K562 (cell line): ENCODE results near the gene FAM107B. TPM values are rescaled to one million over a fixed set of nuclear protein-coding genes. Genes with fewer than 3 reads are reported as not detected.

Experiments
- ATAC-seq: fragments of 200-7000 bp; cut with Tn5 transposase; 3 replicates; pipeline ENCODE4 v1.9.1; 2020; ENCODE audit warnings: moderate library complexity
- BruUV-seq: library from RNA; stranded (reverse); fragments of 400-500 nt; replicated peaks from 2 replicates; lab custom pipeline; 2021; lab: Mats Ljungman, UMichigan
- CTCF ChIA-PET: fragments of 300-600 bp; formaldehyde crosslinking; extraction: SDS; loops from one replicate; lab custom pipeline; 2021; ENCODE audit warnings: low intra/inter-chr PET ratio; lab: Yijun Ruan, JAX
- POLR2A ChIA-PET: fragments of 300-600, 350-650 bp; sonication (Branson Sonifier 250); formaldehyde crosslinking; extraction: SDS; loops from one replicate; lab custom pipeline; 2021; ENCODE audit warnings: antibody characterized with exemption, inconsistent platforms; lab: Yijun Ruan, JAX
- DNase-seq, 4 experiments: peaks; one replicate each; pipeline versions ENCODE4 v3.0.0 to v3.0.0-alpha.2; 2011 to 2018; ENCODE audit warnings: low spot score in 3 of 4, mixed read lengths in 3 of 4; ENCODE audit errors: extremely low read depth in 1 of 4
- FAIRE-seq: peaks from 2 replicates; lab custom pipeline; 2011; peaks lifted over from hg19 to GRCh38; lab: Jason Lieb, UNC
- H2AFZ ChIP-seq: 2 replicates; pipeline ENCODE4 v1.6.0; 2011; ENCODE audit warnings: low read depth, low read length, control low read depth, inconsistent platforms
- H3K27ac ChIP-seq: fragments of 200-600 bp; 3 replicates; pipeline ENCODE4 v1.8.0; 2011; ENCODE audit warnings: low read depth, mild to moderate bottlenecking, control low read depth, inconsistent platforms, low read length, moderate library complexity, mixed read lengths; ENCODE audit errors: extremely low read depth
- H3K27me3 ChIP-seq, 2 experiments: fragments of 300-600 bp in 1 of 2; 2 replicates in 1 of 2; 3 replicates in 1 of 2; pipeline versions ENCODE4 v1.6.0 to v1.8.0; 2011; ENCODE audit warnings: inconsistent platforms in 2 of 2, low read length in 2 of 2, mild to moderate bottlenecking in 1 of 2, mixed read lengths in 1 of 2, moderate library complexity in 1 of 2; ENCODE audit not compliant: control insufficient read depth in 2 of 2, insufficient read depth in 2 of 2
- H3K36me3 ChIP-seq: fragments of 300-600 bp; 3 replicates; pipeline ENCODE4 v1.8.0; 2011; ENCODE audit warnings: mild to moderate bottlenecking, low read length, inconsistent platforms; ENCODE audit not compliant: control insufficient read depth, insufficient read depth
- H3K4me1 ChIP-seq, 2 experiments: fragments of 200-600 bp in 1 of 2; replicated peaks in 1 of 2; 2 replicates in 1 of 2; 3 replicates in 1 of 2; pipeline versions ENCODE4 v1.5.1 to v1.8.0; 2011; ENCODE audit warnings: inconsistent platforms in 2 of 2, low read length in 2 of 2, mild to moderate bottlenecking in 1 of 2, mixed read lengths in 1 of 2, moderate library complexity in 1 of 2; ENCODE audit not compliant: control insufficient read depth in 2 of 2, insufficient read depth in 2 of 2
- H3K4me2 ChIP-seq: 2 replicates; pipeline ENCODE4 v1.6.1; 2011; ENCODE audit warnings: low read length, control low read depth, inconsistent platforms, mixed read lengths; ENCODE audit not compliant: insufficient read depth
- H3K4me3 ChIP-seq: fragments of 200-600 bp; sonication (generic), shearing (Covaris generic); 2 replicates; pipeline ENCODE4 v1.5.1; 2016; ENCODE audit warnings: control low read depth, inconsistent platforms
- H3K79me2 ChIP-seq: fragments of 200-600 bp; 3 replicates; pipeline ENCODE4 v1.8.0; 2011; ENCODE audit warnings: low read length, inconsistent platforms; ENCODE audit not compliant: control insufficient read depth, insufficient read depth
- H3K9ac ChIP-seq, 2 experiments: 2 replicates each; pipeline versions ENCODE4 v1.6.0 to v1.6.1; 2011; ENCODE audit warnings: low read depth in 2 of 2, low read length in 2 of 2, control low read depth in 1 of 2, inconsistent platforms in 1 of 2, mild to moderate bottlenecking in 1 of 2, mixed read lengths in 1 of 2; ENCODE audit not compliant: insufficient read depth in 1 of 2
- H3K9me1 ChIP-seq: one replicate; pipeline ENCODE4 v1.6.0; 2011; ENCODE audit warnings: inconsistent platforms, mild to moderate bottlenecking, low read length, moderate library complexity; ENCODE audit not compliant: control insufficient read depth, insufficient read depth
- H3K9me3 ChIP-seq: replicated peaks from 2 replicates; pipeline ENCODE4 v1.5.1; 2011; ENCODE audit warnings: low read depth, low read length, inconsistent platforms; ENCODE audit not compliant: control insufficient read depth, insufficient read depth
- H4K20me1 ChIP-seq: replicated peaks from 2 replicates; pipeline ENCODE4 v1.6.1; 2011; ENCODE audit warnings: low read length, inconsistent platforms, mixed read lengths; ENCODE audit not compliant: control insufficient read depth, insufficient read depth
- BRD4 ChIP-seq: fragments of 200-600 bp; sonication (generic); IDR thresholded peaks from 2 replicates; pipeline ENCODE4 v1.6.1; 2017; ENCODE audit warnings: inconsistent platforms
- ERF ChIP-seq: fragments of 450-650 bp; formaldehyde crosslinking; IDR thresholded peaks from 2 replicates; pipeline ENCODE4 v1.4.0; 2020; ENCODE audit warnings: mild to moderate bottlenecking, mixed read lengths
- GABPA ChIP-seq: fragments of 200-800 bp; sonication (Bioruptor generic); conservative IDR thresholded peaks from 2 replicates; pipeline ENCODE4 v1.6.1; 2016; ENCODE audit warnings: low read depth, missing genetic modification characterization, missing compliant biosample characterization
- GABPB2 ChIP-seq: fragments of 250-450 bp; sonication (Bioruptor Pico); conservative IDR thresholded peaks from 2 replicates; pipeline ENCODE4 v1.5.1; 2021; ENCODE audit warnings: mild to moderate bottlenecking
- GATAD2A ChIP-seq: fragments of 450-650 bp; IDR thresholded peaks from 2 replicates; pipeline ENCODE4 v1.6.1; 2017
- NCOA2 ChIP-seq, 2 experiments: fragments of 450-650 bp; IDR thresholded peaks; 2 replicates each; pipeline ENCODE4 v1.6.1; 2018; ENCODE audit warnings: mild to moderate bottlenecking in 2 of 2, moderate library complexity in 1 of 2; ENCODE audit not compliant: partially characterized antibody in 2 of 2
- SIX5 ChIP-seq, 2 experiments: IDR thresholded peaks; 2 replicates each; pipeline ENCODE4 v1.6.1; 2011; ENCODE audit warnings: low read length in 2 of 2, borderline replicate concordance in 1 of 2, low read depth in 1 of 2, mild to moderate bottlenecking in 1 of 2, moderate library complexity in 1 of 2; ENCODE audit not compliant: insufficient read depth in 1 of 2
- SMAD2 ChIP-seq: fragments of 150-350 bp; IDR thresholded peaks from 2 replicates; pipeline ENCODE4 v1.6.1; 2014; ENCODE audit warnings: low read depth, mild to moderate bottlenecking, low read length
- ZBTB1 ChIP-seq: sonication (generic); formaldehyde crosslinking; IDR thresholded peaks from 2 replicates; pipeline ENCODE4 v1.8.1; 2023; ENCODE audit warnings: missing genetic modification reagents, low read depth, mild to moderate bottlenecking, borderline replicate concordance
- ZFP36 ChIP-seq: fragments of 150-350 bp; IDR thresholded peaks from 2 replicates; pipeline ENCODE4 v1.6.1; 2018; ENCODE audit warnings: low read length, low read depth; ENCODE audit not compliant: partially characterized antibody
- ZNF253 ChIP-seq: fragments of 250-450 bp; sonication (Bioruptor Pico); conservative IDR thresholded peaks from 2 replicates; pipeline ENCODE4 v1.6.1; 2021; ENCODE audit warnings: mild to moderate bottlenecking
- ZNF699 ChIP-seq: fragments of 250-450 bp; sonication (Bioruptor Pico); IDR thresholded peaks from 2 replicates; pipeline ENCODE4 v1.8.0; 2021; ENCODE audit warnings: mild to moderate bottlenecking, moderate library complexity; ENCODE audit not compliant: insufficient replicate concordance
- ZNF780A ChIP-seq: fragments of 250-450 bp; sonication (Bioruptor Pico); IDR thresholded peaks from 2 replicates; pipeline ENCODE4 v1.5.0; 2021; ENCODE audit warnings: mild to moderate bottlenecking
- WGBS: fragments of 100-300 bp; shearing (Covaris generic); methylation state at CpG from one replicate; pipeline ENCODE4 v1.1.6; 2016; ENCODE audit warnings: low coverage, mixed read lengths; ENCODE audit not compliant: insufficient coverage; ENCODE audit errors: missing lambda C conversion rate; 5-methylcytosine and 5-hydroxymethylcytosine counted together
- in situ Hi-C: fragments of 300-500 bp; cut with MboI; formaldehyde crosslinking; loops from 4 replicates; pipeline ENCODE4 v1.15.0; 2018; ENCODE audit warnings: inconsistent platforms, mixed read lengths
- intact Hi-C: fragments of 100-400 bp; cut with micrococcal nuclease; formaldehyde crosslinking; loops from 2 replicates; pipeline ENCODE4 v1.14.2; 2022
- polyA plus RNA-seq, 8 experiments: library from polyadenylated mRNA; depleted of rRNA in 4 of 8; stranded (reverse) in 5 of 8; unstranded in 3 of 8; fragments of >200 nt; fragmentation: Nextera tagmentation in 2 of 8; fragmentation: Illumina TruSeq in 1 of 8; extraction: Ambion mirVana in 2 of 8; extraction: Trizol in 1 of 8; gene quantifications; 2 replicates each; pipeline versions ENCODE4 v1.2.1 to v1.2.3, GENCODE V29; 2011 to 2014; ENCODE audit warnings: inconsistent platforms in 1 of 8, missing spikeins in 1 of 8
- total RNA-seq, 7 experiments: library from RNA; depleted of rRNA in 6 of 7; stranded (reverse); fragments of >200 nt in 6 of 7; fragmentation: Illumina TruSeq in 2 of 7; extraction: Trizol in 2 of 7; gene quantifications; 2 replicates each; pipeline versions ENCODE4 v1.2.1 to v1.2.3, GENCODE V29; 2011 to 2021; ENCODE audit warnings: low replicate concordance in 1 of 7
- TF ChIP-seq, protein P1 (sequence below): fragments of 250-450 bp; sonication (Bioruptor Pico); IDR thresholded peaks from 2 replicates; pipeline ENCODE4 v1.4.0; 2020; ENCODE audit warnings: mild to moderate bottlenecking, moderate library complexity, borderline replicate concordance
- TF ChIP-seq, protein P2 (sequence below): sonication (generic); formaldehyde crosslinking; IDR thresholded peaks from 2 replicates; pipeline ENCODE4 v1.5.0; 2020; ENCODE audit warnings: missing genetic modification reagents

FAM107B gene
- total and polyA plus RNA-seq, 9 of the 15 experiments (the other 6 are each of a cell fraction or from before 2014, with no cell fraction given), result 0.40 to 2.8 (median 1.4) TPM

DNA sequence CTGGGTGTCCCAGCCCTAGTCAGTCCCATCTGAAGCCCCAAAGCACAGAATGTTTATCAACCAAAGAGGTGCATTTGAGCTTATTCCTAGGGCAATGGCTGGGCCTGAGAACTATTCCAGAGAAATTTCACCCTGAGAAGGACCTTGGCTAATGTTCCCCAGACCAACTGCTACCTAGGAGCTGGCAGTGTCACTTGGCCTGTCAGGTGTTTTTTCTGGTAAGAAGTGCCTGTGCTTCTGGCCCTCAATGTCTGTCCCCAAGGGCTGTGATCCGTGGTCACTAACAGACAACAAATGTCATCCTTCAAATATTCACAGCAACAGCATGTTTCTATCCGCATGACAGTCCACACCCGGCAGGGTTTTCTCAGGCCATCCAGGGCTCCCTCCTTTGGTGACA is 234.6 kb downstream of the FAM107B start:
- Histone ChIP-seq H3K4me2 (no peak overlapping the region), H3K9me1 (no peaks in the 10 kb centered on the region), H3K9ac (no peak overlapping the region), H3K27me3 (peaks cover 13 to 35% of the 10 kb centered on the region in 2 experiments; a peak in 4 of 5 replicates), H2AFZ (no peak overlapping the region), H4K20me1 (no peaks in the 10 kb centered on the region; the same call in 1 of the 2 replicates), H3K27ac (no peak overlapping the region), H3K4me3 (no peak overlapping the region), H3K36me3 (no peaks in the 10 kb centered on the region), H3K9me3 (no peaks in the 10 kb centered on the region), H3K79me2 (no peaks in the 10 kb centered on the region), H3K4me1 (no peaks in the 10 kb centered on the region)
- no TSS peak for BruUV-seq
- intact Hi-C loops (no loop called here), in situ Hi-C loops (no loop called here)
- ATAC-seq (no peak), FAIRE-seq (no peak), DNase-seq (no peak)
- ChIA-PET POLR2A (no interaction called here), CTCF (no interaction called here)
- 0% methylated on average over 3 of the region's 3 CpGs for WGBS
- no peak for TF ChIP-seq GABPA
- no peak for TF ChIP-seq ZFP36
- TF ChIP-seq SMAD2, result no peak
- no peak for TF ChIP-seq GATAD2A
- TF ChIP-seq ZNF699 (CRISPR knock-in tag), result no peak
- no peak for TF ChIP-seq ZNF253 (CRISPR knock-in tag)

- ATAC-seq (no peak), FAIRE-seq (no peak), DNase-seq (no peak)
- Histone ChIP-seq H4K20me1 (no peaks in the 10 kb centered on the region; the same call in 1 of the 2 replicates), H3K27me3 (peaks cover 16 to 41% of the 10 kb centered on the region in 2 experiments), H3K4me1 (no peaks in the 10 kb centered on the region), H3K4me3 (no peak overlapping the region), H3K9ac (no peak overlapping the region), H3K9me1 (no peaks in the 10 kb centered on the region), H3K79me2 (no peaks in the 10 kb centered on the region), H3K27ac (no peak overlapping the region), H2AFZ (no peak overlapping the region), H3K36me3 (no peaks in the 10 kb centered on the region), H3K4me2 (no peak overlapping the region), H3K9me3 (no peaks in the 10 kb centered on the region)
- ChIA-PET CTCF (no interaction called here), POLR2A (no interaction called here)
- intact Hi-C loops, result loop anchor here (5.0 to 10.0 kb wide), 2 partner anchors 433 to 566 kb away; no protein-coding TSS in a partner anchor
- no TSS peak for BruUV-seq
- in situ Hi-C loops, result no loop called here
- TF ChIP-seq SIX5 (IDR thresholded peaks at IDR 0.05; ENCODE audit: borderline replicate concordance in 1 of 2, insufficient read depth in 1 of 2, low read depth in 1 of 2, low read length in 2 of 2), result no peak
- no peak for TF ChIP-seq ZBTB1
- TF ChIP-seq BRD4, result no peak
- no peak for TF ChIP-seq NCOA2 (IDR thresholded peaks at IDR 0.05; ENCODE audit: partially characterized antibody in 2 of 2)
- no peak for TF ChIP-seq ERF (CRISPR knock-in tag)
- TF ChIP-seq, protein P1, sequence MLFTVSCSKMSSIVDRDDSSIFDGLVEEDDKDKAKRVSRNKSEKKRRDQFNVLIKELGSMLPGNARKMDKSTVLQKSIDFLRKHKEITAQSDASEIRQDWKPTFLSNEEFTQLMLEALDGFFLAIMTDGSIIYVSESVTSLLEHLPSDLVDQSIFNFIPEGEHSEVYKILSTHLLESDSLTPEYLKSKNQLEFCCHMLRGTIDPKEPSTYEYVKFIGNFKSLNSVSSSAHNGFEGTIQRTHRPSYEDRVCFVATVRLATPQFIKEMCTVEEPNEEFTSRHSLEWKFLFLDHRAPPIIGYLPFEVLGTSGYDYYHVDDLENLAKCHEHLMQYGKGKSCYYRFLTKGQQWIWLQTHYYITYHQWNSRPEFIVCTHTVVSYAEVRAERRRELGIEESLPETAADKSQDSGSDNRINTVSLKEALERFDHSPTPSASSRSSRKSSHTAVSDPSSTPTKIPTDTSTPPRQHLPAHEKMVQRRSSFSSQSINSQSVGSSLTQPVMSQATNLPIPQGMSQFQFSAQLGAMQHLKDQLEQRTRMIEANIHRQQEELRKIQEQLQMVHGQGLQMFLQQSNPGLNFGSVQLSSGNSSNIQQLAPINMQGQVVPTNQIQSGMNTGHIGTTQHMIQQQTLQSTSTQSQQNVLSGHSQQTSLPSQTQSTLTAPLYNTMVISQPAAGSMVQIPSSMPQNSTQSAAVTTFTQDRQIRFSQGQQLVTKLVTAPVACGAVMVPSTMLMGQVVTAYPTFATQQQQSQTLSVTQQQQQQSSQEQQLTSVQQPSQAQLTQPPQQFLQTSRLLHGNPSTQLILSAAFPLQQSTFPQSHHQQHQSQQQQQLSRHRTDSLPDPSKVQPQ (CRISPR knock-in tag), result no peak
- no peak for TF ChIP-seq GABPB2
- no peak for TF ChIP-seq ZNF780A (CRISPR knock-in tag)
- TF ChIP-seq, protein P2, sequence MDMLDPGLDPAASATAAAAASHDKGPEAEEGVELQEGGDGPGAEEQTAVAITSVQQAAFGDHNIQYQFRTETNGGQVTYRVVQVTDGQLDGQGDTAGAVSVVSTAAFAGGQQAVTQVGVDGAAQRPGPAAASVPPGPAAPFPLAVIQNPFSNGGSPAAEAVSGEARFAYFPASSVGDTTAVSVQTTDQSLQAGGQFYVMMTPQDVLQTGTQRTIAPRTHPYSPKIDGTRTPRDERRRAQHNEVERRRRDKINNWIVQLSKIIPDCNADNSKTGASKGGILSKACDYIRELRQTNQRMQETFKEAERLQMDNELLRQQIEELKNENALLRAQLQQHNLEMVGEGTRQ, result no peak
Observed at GRCh38 chr10:14539176-14539575, 235.5 kb downstream of the FAM107B start.
